GM19397 (cell line): ENCODE measurements around the gene SORBS1.

Source experiments
- ATAC-seq: cut with Tn5 transposase; IDR thresholded peaks from one replicate; pipeline ENCODE4 v1.9.1; 2021; ENCODE audit warnings: mild to moderate bottlenecking, moderate library complexity; ENCODE audit not compliant: unreplicated experiment

SORBS1 gene

DNA sequence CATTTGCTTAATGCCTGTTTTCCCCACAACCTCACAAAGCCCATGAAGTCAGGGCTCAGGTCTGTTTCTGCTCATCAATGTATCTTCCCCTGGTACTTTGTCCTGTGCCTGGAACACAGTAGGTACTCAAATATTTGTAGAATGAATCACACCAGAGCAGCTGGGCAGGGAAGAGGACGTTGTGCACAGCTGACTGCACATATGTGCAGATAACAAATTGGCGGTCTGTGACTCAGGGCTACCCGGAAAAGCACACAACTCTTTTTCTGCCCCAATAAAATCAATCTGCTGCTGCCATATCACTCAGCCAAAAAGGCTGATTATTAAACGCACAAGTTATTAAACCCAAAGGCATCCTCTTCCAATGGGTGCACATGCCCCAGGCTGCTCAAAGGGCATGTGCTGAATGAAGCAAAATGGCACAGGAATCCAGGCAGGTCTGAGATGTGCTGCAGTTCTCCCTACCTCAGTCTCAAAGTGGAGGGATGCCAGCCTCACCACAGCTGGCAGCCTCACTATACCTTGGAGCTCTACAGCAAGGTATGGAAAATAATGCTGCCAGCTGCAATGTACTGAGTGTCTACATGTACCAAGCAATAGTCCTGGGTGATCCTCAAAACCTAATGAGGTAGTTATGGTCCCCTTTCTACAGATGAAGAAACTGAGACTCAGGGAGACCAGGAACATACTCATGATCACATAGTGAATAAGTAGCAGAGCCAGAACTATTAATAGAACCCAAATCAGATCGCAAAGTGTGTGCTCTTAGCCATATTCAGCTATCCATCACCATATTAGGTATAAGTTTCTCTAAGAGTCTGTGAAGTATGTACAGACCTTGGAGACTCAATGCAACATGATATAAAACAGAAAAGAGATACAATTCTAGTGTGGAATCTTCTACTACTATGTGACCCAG is 43.4 kb downstream of the SORBS1 start:
- ATAC-seq: no peak

DNA sequence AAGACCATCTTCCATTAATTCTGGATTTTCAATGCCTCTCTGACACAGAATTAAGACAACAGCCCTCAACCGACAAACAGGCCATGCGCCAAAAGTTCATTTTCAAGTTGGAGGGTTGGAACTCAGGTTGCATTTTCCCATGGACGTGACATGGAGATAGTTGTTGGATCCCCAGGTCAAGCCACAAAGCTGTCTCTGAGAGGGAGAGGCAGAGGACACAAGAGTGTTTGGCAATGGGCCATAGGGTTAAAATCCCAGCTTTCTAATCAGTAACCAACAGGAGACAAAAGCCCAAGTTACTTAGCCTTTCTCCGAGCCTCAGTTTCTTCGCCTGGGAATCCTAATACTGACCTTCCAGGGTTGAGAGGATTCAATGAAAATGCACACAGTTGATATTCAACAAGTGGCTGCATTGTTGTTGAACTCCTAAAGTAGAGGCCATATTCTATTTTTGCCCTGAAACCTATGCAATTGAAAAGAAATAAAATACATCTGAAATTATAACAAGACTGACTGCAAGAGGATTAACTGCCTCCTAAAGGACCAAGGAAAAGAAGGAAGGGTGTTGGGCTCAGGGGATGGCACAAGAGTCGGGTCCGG is 44.3 kb downstream of the SORBS1 start:
- no peak for ATAC-seq

DNA sequence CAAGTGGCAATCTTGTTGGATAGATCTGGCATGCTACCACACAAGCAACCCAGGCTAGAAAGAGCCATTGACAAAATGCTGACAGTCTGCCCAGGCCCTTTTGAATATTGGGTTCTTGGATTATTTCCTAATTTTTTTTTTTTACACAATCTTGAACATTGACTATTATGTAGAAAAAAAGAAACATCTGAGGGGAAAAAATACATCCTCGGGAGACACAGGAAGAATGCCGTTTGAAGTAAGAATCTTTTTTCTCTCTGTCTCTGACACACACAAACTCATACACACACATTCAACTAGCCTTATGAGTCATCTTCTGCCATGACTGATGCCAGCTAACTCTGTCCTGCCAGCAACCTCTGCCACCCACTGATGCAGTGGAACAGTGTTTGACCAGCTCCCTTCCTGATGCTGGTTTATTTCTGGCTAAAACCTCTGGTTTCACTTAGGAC is 47.2 kb downstream of the SORBS1 start:
- no peak for ATAC-seq

- ATAC-seq: no peak
Measured at GRCh38 chr10:95513008-95513589, 48.1 kb downstream of the SORBS1 start.

DNA sequence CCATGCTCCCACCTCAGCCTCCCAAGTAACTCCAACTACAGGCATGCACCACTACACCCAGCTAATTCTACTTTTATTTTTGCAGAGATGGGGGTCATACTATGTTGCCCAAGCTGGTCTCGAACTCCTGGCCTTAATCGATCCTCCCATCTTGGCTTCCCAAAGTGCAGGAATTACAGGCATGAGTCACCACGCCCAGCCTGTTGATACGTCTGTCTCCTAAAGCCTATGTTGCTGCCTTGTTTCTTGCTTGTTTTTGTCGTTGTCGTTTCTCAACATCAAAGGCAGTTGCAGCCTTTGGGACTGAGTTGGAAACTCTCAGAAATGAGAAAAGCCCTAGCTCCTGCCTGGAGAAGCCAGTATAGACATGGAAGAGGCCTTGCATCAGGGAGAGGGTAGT is 49.9 kb downstream of the SORBS1 start:
- ATAC-seq: no peak

DNA sequence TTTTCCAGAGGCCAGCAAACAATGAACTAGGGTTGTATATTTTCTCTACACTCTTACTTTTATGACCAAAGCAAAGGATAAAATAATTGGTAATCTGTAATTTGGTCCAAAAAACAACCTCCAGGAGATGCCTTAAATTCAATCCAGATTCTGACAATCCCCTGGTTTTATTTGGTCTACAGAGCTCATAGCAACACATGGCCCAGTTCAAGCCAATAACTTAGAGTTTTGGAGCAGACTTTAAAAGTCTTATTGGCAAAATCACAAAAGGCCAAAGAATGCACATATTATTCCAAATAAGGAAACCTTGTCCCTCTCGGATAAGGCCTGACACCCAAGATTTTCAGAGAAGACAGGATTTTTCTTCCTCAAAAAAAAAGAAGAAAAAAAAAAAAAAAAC is 51.9 kb downstream of the SORBS1 start:
- no peak for ATAC-seq

DNA sequence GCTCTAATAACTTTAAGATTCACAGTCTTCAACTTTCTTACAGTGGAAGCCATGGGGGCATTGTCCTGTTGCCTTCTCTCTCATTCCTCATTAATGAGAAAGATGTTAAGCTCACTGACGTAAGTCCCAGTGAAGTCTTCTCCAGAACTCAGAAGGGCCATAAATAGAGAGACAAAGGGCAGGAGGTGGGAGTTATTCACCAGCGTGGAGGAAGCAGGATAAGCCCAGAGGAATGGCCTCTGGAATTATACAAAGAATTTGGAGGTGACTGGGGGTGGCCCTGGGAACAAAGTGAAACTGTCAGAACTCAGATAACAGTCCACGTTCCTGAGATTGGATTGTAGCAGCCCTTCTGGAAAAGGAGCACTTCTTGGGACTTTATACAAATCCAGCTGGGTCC is 52.4 kb downstream of the SORBS1 start:
- no peak for ATAC-seq

GRCh38 chr10:95506056-95506737 is 55.0 kb downstream of the SORBS1 start:
- no peak for ATAC-seq

GRCh38 chr10:95505641-95506040 is 55.5 kb downstream of the SORBS1 start:
- ATAC-seq: no peak

DNA sequence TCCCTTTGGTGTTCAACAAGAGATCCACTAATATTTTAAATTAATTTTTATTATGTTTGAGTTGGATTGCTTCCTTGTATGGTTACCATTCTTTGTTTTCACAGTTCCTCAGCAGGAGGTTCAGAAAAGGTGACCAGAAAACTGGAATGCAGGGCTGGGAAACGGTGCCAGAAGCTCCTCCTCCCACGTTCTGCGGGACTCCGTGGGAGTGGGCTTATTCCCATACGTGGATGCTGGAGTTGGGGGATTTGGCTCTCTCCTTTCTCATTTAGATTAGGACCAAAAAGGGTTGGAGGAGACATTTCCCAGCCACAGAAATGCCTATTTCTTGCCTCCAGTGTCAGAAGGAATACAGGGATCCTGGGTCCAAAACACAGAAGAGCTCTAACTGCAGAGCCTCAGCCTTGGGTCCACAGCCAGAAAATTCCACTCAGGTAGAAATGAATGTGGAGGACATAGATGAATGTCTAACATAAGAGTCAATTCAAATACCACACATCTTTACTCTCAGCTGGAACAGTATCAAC is 56.0 kb downstream of the SORBS1 start:
- ATAC-seq: no peak

- no peak for ATAC-seq
Measured at GRCh38 chr10:95504246-95504691, 56.9 kb downstream of the SORBS1 start.

DNA sequence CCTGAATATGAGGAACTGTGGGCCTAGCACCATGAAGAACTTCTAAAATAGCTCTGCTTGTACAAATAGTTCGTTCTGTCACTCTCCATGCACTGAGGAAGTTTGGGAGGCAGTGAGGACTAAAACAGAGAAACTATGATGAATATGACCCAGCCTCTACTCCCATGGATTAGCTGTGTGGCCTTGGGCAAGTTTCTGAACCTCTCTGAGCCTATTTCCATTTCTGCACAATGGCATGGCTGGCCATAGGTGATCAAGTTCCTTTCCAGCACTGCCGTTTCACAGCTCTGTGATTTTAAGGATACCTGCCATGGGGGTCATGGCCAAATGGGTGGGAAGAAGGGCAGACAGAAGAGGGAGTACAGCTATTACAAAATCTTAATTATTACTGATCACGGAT is 57.6 kb downstream of the SORBS1 start:
- ATAC-seq: no peak

GRCh38 chr10:95503001-95503400 is 58.2 kb downstream of the SORBS1 start:
- no peak for ATAC-seq

DNA sequence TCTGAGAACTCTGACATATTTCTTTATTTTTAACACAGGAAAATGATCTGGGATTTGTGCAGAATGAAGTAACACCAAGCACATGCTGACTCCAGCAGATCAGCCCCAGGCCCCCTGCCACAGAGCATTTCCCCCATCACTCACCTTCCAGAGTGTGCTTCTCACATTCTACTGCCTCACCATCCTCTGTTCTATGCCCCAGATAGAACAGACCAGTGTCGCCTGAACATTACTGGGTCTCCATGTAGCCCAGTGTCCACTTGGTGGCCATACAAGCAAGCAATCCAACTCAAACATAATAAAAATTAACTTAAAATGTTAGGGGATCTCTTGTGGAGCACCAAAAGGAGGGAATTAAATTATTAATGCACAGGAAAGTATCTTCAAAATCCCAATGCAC is 58.8 kb downstream of the SORBS1 start:
- ATAC-seq: no peak

GRCh38 chr10:95501203-95502094 is 59.7 kb downstream of the SORBS1 start:
- no peak for ATAC-seq

DNA sequence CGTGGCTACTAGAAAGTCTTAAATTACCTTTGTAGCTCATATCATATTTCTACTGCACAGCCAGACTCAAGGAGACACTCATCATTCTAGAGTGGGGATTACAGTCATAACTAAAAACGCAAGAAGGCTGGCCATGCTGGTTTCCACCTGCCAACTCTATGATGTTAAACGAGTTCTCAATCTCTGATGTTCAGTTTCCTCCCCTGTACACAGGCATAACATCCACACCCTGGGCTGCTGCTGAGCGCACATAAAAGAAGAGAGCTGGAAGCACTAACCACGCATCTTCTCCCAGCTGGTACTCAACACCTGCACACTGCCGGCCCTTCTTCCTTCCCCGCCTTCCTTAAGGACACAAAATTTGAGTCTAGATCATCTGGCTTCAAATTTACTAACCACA is 60.5 kb downstream of the SORBS1 start:
- no peak for ATAC-seq

DNA sequence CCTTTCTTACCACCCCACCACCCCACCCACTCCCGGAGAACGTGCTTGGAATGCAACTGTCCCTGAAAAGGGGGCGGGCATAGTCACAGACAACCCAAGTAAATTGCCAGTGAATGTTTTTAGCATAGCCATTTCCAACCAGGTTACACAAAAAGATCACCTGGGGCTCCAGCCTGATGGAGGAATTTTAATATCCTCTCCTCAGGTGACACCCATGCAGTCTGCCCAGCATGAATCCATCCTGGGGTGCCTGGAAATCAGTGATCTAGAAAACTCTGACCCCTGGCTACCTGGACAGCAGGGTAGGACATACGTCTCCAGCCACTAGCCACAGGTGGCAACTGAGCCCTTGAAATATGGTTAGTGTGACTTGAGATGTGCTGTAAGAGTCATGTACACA is 61.1 kb downstream of the SORBS1 start:
- ATAC-seq: no peak

GRCh38 chr10:95499482-95499989 is 61.6 kb downstream of the SORBS1 start:
- no peak for ATAC-seq

DNA sequence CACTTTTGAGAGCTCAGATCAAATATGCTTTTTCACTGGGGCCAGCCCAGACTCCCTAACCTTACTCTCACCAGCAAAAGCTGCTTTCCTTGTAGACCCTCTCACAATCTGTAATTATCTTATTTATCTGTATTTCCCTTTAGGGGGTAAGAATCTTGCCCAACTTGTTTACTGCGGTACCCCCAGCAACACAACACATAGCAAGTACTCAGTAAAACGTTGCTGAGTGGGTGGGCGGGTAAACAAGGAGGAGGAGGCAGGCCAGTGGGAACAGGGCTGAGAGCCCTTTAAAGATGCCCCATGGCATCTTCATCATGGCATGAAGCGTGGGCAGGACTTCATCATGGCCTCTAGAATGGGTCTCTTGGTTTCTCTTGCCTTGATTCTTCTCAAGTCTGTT is 64.2 kb downstream of the SORBS1 start:
- no peak for ATAC-seq
